ENCODE measurements around the gene THRA.

THRA gene

DNA sequence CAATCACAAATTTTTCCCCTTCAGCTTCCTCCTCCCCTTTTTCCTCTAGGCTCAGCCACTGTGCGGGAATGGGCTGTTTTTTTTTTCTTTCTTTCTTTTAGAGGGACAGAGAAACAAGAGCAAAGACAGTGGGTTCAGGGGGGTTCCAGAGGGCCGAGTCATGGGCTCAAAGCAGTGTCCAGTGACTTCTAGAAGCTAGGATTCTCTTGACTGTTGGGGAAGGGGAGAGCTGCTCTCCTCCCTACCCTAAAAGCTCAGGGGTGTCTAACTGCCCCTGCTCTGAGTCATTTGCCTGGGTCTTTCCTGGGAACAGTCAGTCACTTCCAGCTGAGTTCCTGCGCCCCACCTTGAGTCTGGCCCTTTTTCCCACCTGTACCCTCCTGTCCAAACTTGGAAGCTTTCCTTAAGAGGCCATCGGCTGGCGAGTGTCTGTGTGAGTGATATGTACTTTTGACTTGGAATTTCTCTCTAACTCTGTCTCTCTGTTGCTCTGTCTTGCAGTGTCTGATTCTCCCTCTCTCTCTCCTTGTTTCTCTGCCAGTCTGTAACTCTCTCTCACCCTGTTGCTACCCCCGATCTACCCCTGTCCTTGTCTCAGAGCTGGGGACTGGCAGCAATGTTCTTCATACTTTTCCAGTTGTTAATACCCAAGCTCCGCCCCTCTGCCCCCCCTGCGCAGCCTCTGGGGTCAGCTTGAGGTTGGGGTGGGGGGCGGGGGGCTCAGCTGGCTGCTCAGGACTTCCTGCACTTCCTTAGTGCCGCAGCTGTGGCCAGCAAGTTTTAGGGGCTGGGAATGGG is 2.4 kb downstream of the THRA start:
- DNase-seq (ENCODE audit: low read depth in 2 of 2), result no peak

DNA sequence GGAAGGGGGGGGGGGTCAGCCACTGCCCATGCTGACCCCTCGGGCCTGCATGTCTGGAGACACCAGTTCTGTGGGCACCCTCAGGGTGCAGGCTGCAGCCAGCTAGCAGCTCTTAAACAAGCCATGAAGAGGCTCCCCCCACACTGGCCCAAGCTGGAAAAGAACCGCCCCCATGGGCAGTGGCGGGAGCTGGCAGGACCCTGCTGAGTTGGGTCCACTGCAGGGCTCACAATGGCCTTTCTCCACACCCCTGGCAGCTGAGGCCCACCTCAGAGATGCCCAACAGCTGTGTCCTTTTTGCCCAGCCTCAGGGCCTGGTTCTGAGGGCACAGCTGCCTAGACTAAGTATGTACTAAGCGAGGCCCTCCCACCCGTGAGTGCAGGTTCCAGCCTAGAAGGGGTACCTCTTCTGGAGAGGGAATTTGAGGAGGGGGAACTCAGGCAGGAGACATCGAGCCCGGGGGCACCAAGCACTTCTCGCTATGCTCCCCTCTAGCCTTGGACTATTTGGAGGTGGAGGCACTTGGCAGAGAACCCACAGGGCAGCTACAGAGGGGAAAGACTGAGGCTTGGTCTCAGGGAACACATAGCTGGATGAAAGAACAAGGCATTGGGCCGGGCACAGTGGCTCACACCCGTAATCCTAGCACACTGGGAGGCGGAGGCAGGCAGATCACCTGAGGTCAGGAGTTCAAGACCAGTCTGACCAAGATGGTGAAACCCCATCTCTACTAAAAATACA is 3.2 kb downstream of the THRA start:
- no peak for DNase-seq (ENCODE audit: low read depth in 2 of 2)

- no peak for DNase-seq (ENCODE audit: low read depth in 2 of 2)
Observed at GRCh38 chr17:40067710-40068109, 4.9 kb downstream of the THRA start.

DNA sequence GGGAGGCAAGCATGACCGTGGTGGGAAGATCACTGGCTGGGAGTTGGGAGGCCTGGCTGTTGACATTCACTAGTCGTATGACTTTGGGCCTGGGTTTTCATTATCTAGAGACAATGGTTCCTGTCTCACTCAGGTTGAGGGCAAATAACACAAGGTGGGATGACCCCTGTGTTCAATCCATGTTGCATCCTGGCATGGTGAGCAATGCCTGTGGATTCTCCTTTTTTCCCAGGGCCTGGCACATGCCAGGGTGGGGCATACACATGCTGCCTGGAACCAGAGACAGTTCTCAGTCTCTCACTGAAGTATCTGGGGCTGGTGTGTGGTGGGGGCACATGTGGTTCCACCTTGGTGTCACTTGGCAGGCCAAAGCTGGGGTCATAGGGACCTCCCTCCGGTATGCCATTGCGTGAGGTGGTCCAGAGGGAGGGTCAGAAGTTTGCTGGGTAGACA is 5.4 kb downstream of the THRA start:
- DNase-seq (ENCODE audit: low read depth in 2 of 2), result no peak

DNA sequence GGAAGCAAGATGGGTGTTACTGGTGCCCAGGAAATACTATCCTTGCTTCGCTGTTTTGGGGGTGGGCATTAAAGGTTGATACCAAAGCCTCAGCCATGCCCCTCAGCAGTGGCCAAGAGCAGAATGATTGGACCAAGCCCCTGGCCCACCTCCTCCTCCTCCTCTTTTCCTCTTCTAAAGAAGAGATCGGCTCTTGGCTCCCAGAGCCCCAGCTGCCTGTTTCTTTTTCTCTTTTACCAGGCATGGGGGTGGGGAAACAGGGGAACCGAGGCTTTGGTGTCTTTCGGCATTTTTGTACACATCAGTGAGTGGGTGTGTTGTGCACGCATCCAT is 5.8 kb downstream of the THRA start:
- DNase-seq (ENCODE audit: low read depth in 2 of 2), result no peak

GRCh38 chr17:40068917-40069750 is 6.4 kb downstream of the THRA start:
- DNase-seq (ENCODE audit: low read depth in 2 of 2), result peak; percentile 66 to 80

DNA sequence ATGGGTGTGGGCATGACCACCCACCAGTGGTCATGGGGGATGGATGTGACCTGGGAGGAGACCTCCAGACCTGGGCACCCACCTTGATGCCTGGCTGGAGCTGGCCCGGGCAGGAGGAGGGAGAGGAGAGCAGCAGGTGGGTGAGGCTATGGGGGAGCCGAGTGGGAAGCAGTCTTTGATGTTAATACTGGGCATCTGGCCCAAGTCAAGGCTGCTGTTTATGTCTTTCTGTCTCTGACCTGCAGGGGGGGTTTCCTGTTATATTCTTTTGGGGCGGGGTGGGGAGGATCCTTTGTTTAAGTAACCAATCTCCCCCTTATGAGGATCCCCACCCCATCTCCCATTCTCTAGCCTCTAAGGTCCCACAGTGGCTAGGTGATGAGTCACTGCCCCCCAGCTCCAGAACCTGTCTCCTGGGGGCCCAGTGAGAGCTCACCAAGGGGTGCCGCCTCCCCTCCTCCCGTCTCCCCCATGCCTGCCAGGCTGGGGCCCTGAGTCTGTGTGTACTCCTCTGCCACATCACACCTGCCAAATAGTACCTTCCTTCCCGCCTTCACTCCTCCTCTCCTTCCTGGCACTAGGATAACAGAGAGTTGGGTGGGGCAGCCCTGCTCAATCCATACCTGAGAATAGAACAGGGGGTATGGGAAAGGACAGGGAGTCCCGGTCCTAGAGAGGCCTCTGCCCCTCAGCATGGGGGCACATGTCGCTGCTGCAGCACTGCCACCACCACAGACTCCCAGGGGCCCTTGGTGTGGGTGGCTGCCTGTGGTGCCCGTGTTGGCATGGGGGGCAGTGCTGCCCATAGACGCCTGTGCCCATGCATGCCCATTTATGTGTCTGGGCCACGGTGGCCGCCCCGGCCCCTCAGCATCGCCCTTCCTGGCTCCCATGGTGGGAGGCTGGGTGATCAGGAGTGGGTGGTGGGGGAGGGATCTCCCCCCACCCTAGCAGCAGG is 7.3 kb downstream of the THRA start:
- DNase-seq (ENCODE audit: low read depth in 2 of 2), result peak in 1 of 2 donors; percentile 13

DNA sequence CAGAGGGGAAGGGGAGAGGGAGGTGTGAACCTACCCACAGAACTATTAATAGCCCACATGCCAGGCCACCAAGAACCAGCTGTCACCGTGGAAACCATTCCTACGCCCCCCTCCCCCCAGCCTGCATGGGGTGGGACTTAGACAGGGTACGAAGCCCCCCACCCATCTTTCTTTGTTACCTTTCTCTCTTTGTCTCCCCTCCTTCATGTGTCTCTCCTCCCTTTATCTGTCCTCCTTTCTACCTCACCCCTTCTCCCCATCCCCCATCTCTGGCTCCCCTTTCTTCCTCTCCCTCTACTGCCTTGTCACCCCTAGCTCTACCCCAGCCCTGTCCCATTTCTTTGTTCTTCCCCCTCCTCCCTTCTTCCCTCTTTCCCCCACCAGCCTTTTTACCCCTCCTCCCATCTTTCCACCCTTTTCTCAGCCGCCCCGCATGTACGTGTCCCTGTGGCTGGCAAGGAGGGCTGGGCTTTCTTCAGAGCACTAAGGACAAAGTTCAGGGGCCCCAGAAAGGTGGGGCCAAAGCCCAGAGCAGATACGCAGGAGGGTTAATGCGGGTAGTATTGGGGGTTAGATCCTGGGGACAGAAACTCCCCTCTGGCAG is 8.0 kb downstream of the THRA start:
- no peak for DNase-seq (ENCODE audit: low read depth in 2 of 2)

- no peak for DNase-seq (ENCODE audit: low read depth in 2 of 2)
Observed at GRCh38 chr17:40071313-40072039, 8.7 kb downstream of the THRA start.

DNA sequence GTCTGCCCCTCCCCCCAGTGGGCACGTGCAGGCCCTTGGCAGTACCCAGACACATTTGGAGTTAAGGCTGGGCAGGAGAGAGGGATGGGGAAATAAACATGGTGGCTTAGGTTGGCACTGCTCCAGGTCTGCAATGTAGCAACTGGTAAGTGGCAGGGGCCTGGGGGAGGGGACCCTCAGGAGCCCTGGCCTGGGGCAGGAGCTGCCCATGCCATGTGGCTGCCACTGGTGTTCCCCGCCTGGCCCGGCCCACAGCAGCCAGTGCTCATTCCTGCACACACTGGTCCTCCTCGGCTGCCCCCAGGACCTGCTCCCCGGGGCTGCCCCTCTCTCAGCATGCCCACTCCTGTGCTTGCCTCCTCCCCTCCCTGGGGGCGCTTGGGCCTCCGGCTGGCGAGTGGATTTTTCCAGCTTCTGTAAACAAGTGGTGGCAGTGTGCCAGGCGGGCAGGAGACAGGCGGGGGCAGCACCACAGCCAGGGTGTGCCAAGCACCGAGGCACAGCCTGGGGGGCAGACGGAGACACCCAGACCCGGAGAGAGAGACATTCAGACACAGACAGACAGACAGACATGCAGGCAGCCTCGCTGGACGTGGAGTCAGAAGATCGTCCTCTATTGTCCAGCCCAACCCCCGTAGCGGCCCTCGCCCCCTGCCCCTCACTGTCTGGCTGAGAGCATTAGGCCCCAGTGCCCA is 9.4 kb downstream of the THRA start:
- DNase-seq (ENCODE audit: low read depth in 2 of 2), result no peak

DNA sequence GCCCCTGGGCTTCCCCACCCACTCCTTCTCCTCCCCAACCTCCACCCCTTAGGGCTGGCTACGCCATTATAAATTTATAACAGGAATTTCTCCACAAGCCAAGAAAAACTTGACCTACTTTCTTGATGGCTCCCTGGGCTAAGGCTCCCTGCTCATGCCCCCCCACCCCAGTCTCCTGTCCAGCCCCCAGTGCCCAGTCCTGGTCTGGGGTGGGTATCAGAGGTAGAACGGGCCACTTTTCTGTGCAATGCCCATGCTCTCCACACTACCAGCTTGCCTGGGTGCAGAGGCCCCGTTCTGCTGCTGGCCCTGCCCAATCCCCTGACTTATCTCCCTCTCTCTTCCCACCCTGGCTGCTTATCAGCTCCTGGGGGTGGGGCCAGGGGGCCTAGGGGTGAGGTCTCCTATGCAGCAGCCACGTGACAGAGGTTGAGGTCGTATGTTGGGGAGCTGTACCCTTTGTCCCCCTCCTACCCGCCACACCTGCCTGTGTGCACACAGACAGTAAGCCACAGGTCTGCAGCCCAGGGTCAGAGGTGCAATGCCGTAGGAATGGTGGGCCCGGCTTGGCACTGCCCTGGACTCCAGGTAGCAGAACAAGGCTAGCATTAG is 10.1 kb downstream of the THRA start:
- no peak for DNase-seq (ENCODE audit: low read depth in 2 of 2)

- no peak for DNase-seq (ENCODE audit: low read depth in 2 of 2)
Observed at GRCh38 chr17:40073454-40074174, 10.8 kb downstream of the THRA start.

DNA sequence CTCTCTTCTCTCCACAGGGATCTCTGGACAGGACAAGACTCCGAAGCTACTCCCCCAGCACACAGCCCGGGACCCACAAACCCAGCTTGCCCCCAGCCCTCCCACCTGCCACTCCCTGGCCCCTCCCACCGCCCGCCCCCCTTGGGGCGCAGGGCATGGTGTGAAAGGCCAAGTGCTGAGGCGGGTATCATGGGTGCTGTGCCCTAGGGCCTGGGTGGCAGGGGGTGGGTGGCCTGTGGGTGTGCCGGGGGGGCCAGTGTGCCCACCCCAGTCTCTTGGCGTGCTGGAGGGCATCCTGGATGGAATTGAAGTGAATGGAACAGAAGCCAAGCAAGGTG is 11.4 kb downstream of the THRA start:
- DNase-seq (ENCODE audit: low read depth in 2 of 2), result no peak

DNA sequence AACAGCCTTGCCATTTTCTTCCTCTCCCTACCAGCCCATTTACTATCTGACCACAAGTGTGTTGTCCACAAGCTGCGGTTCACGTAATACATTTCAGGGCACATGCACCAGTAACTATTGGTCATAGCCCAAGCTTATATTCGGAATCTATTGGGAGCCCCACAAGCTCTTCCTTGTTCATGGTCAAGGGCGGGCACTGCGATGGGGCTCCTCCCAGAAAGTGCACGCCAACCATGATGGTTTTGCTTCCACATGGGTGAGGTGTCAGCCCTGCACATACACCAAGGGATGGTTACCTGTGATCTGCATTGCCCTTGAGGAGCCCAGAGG is 12.1 kb downstream of the THRA start:
- DNase-seq (ENCODE audit: low read depth in 2 of 2), result no peak

DNA sequence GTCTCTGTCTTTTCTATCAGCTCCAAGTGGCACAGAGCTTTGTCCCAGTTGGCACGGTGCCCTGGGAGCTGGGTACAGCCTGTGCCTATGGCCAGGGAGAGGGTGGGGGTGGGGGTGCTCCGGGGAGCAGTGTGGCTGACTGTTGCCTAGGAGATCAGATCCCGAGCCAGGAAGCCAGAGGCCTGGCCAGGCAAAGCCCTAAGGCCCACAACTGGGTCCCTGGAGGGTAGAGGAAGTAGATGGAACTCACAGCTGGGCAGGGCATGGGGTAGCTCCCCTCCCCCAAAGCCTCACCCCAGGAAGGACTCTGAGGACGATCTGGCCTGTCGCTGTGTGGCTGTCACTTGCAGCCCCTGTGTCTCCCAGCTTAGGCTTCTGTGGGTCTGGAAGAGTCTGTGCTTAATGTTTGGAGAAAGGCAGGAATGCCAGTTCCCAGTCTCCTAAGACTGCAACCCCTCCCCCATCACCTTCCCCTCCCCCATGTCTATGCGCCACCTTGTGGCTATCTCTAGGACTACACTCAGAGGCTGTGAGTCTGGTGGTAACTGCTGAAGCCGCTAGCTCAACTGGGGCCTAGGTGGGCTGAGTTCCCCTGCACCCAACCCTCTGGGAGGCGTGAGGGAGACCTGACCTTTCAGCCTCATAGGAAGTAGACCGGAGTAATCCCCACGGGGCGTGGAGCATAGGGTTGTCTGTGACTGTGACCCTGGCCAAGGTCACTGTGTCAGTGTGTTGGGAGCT is 12.6 kb downstream of the THRA start:
- peak; percentile 42 to 47 for DNase-seq (ENCODE audit: low read depth in 2 of 2)

DNA sequence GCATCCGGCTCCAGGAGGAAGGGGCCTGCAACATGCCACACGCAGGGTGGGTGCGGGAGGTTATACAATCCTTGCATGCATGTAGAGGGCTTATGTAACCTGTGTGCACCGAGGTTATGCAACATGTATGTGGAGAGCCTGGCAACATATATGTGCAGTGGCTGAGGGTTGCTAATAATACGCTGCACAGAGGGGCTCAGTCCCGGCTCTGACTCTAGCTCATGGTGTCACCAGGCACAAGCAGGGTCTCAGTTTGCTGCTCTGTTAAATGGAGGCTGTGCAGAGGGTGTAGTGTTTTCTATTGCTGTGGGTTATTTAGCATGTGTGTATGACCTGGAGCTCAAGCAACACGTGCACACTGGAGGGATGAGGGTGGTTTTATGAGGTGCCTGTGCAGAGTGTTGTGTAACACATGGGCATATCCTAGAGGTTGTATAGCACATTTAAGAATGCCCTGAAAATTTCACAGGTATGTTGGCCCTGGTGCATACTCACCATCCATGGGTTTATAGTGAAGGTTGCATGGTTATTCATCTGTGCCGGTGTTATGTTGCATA is 13.3 kb downstream of the THRA start:
- DNase-seq (ENCODE audit: low read depth in 2 of 2), result no peak

DNA sequence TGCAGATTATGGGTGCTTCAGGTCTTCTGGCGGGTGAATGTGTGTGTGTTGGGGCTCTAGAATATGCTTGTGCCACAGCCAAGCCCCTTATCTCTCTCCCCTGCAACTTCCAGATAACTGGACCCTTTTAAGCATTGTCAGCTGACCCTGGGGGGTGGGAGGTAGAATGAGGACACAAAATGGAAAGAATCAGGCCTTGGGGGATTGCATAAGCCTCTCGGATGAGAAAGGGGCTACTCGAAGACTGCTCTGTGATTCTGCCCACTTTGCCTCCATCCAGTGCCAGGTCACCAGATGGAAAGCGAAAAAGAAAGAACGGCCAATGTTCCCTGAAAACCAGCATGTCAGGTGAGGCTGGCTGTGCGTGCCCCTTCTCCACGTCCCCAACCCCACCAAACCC is 13.8 kb downstream of the THRA start:
- DNase-seq (ENCODE audit: low read depth in 2 of 2), result no peak

DNA sequence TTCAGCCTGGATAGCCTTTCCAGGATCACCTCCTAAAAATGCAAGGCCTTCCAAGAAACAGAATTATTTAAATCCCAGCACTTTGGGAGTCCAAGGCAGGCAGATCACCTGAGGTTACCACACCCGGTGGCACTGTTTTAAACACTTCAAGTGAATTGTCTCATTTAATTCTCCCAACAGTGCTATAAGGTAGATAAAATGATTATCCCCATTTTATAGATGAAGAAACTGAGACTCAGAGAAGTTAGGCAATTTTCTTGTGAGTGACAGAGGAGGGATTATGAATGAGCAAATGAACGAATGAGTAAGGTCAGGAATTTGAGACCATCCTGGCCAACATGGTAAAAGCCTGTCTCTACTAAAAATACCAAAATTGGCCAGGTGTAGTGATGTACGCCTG is 16.8 kb downstream of the THRA start:
- no peak for DNase-seq (ENCODE audit: low read depth in 2 of 2)
